Neuronal stem cell (in vitro differentiated cells): ENCODE results near the gene EHD2.

Source experiments
- DNase-seq: peaks from one replicate; pipeline ENCODE4 v3.0.0-alpha.2; 2013; ENCODE audit warnings: low spot score
- H2AFZ ChIP-seq: one replicate; pipeline ENCODE4 v1.6.1; 2013; ENCODE audit warnings: mild to moderate bottlenecking, low read length, inconsistent platforms
- H2AK5ac ChIP-seq: 2 replicates; pipeline ENCODE4 v1.6.1; 2013; ENCODE audit warnings: low read depth, mild to moderate bottlenecking, inconsistent platforms, low read length, moderate library complexity, mixed read lengths
- H2BK120ac ChIP-seq: 2 replicates; pipeline ENCODE4 v1.6.1; 2013; ENCODE audit warnings: low read depth, mild to moderate bottlenecking, inconsistent platforms, low read length, moderate library complexity, mixed read lengths
- H2BK12ac ChIP-seq: one replicate; pipeline ENCODE4 v1.6.1; 2013; ENCODE audit warnings: low read length, inconsistent platforms
- H2BK15ac ChIP-seq: 2 replicates; pipeline ENCODE4 v1.6.1; 2013; ENCODE audit warnings: mild to moderate bottlenecking, low read length, inconsistent platforms, mixed read lengths
- H2BK5ac ChIP-seq: one replicate; pipeline ENCODE4 v1.6.1; 2013; ENCODE audit warnings: inconsistent platforms, mild to moderate bottlenecking, low read length, moderate library complexity
- H3K14ac ChIP-seq: one replicate; pipeline ENCODE4 v1.6.1; 2013; ENCODE audit warnings: low read length, inconsistent platforms
- H3K18ac ChIP-seq: 2 replicates; pipeline ENCODE4 v1.6.1; 2013; ENCODE audit warnings: low read length, inconsistent platforms
- H3K23ac ChIP-seq: 2 replicates; pipeline ENCODE4 v1.6.1; 2013; ENCODE audit warnings: low read depth, mild to moderate bottlenecking, mixed read lengths, low read length, inconsistent platforms; ENCODE audit not compliant: poor library complexity
- H3K27ac ChIP-seq: replicated peaks from 3 replicates; pipeline ENCODE4 v1.5.1; 2013; ENCODE audit warnings: low read length, inconsistent platforms
- H3K27me3 ChIP-seq, 3 experiments: 2 replicates each; pipeline ENCODE4 v1.6.1; 2013; ENCODE audit warnings: low read length in 3 of 3, mild to moderate bottlenecking in 2 of 3, inconsistent platforms in 1 of 3, low read depth in 1 of 3, mixed read lengths in 1 of 3, moderate library complexity in 1 of 3; ENCODE audit not compliant: control insufficient read depth in 3 of 3, insufficient read depth in 3 of 3
- H3K36me3 ChIP-seq, 2 donors: replicated peaks in 1 of 2; 2 replicates each; pipeline ENCODE4 v1.6.1; 2013; ENCODE audit warnings: low read length in 2 of 2; ENCODE audit not compliant: control insufficient read depth in 2 of 2, insufficient read depth in 2 of 2
- H3K4ac ChIP-seq: 2 replicates; pipeline ENCODE4 v1.6.1; 2013; ENCODE audit warnings: inconsistent platforms, mild to moderate bottlenecking, low read length, moderate library complexity
- H3K4me1 ChIP-seq, 2 donors: 1 replicate in 1 of 2; 2 replicates in 1 of 2; pipeline ENCODE4 v1.6.1; 2013; ENCODE audit warnings: low read length in 2 of 2, low read depth in 1 of 2; ENCODE audit not compliant: control insufficient read depth in 2 of 2, insufficient read depth in 1 of 2
- H3K4me2 ChIP-seq: one replicate; pipeline ENCODE4 v1.6.1; 2013; ENCODE audit warnings: mild to moderate bottlenecking, low read length, inconsistent platforms; ENCODE audit not compliant: insufficient read depth, poor library complexity, severe bottlenecking
- H3K4me3 ChIP-seq, 2 donors: 2 replicates each; pipeline ENCODE4 v1.5.1; 2013; ENCODE audit warnings: low read length in 2 of 2, mild to moderate bottlenecking in 2 of 2, inconsistent platforms in 1 of 2, moderate library complexity in 1 of 2
- H3K79me1 ChIP-seq: one replicate; pipeline ENCODE4 v1.6.1; 2013; ENCODE audit warnings: low read depth, mild to moderate bottlenecking, inconsistent platforms, low read length, moderate library complexity
- H3K9ac ChIP-seq: one replicate; pipeline ENCODE4 v1.6.1; 2013; ENCODE audit warnings: mild to moderate bottlenecking, low read depth, low read length, inconsistent platforms; ENCODE audit not compliant: poor library complexity
- H3K9me3 ChIP-seq, 2 donors: replicated peaks in 1 of 2; 2 replicates each; pipeline versions ENCODE3 to v1.6.1; 2013; ENCODE audit warnings: low read length in 2 of 2, mild to moderate bottlenecking in 2 of 2, inconsistent platforms in 1 of 2, low read depth in 1 of 2, mixed read lengths in 1 of 2, moderate library complexity in 1 of 2; ENCODE audit not compliant: control insufficient read depth in 2 of 2, insufficient read depth in 1 of 2
- H4K8ac ChIP-seq: one replicate; pipeline ENCODE4 v1.6.1; 2013; ENCODE audit warnings: low read depth, mild to moderate bottlenecking, inconsistent platforms, low read length, moderate library complexity
- H4K91ac ChIP-seq: one replicate; pipeline ENCODE4 v1.6.1; 2013; ENCODE audit warnings: low read length, low read depth, mild to moderate bottlenecking, inconsistent platforms; ENCODE audit not compliant: poor library complexity
- WGBS, 2 donors: extraction: QIAGEN DNeasy Blood & Tissue Kit; methylation state at CpG; one replicate each; pipeline ENCODE4 v1.1.7; 2013; ENCODE audit warnings: missing lambda C conversion rate in 2 of 2, mixed read lengths in 1 of 2; ENCODE audit not compliant: insufficient read length in 2 of 2, insufficient replicate concordance in 1 of 2; ENCODE audit errors: extremely low coverage in 2 of 2; 5-methylcytosine and 5-hydroxymethylcytosine counted together

Gene EHD2

GRCh38 chr19:47679251-47679900 lies 33.8 kb upstream of the EHD2 start:
- H3K27ac ChIP-seq, result no peak overlapping the region
- H3K36me3 ChIP-seq, result peaks cover 36 to 62% of the 10 kb centered on the region in 2 donors
- H2BK15ac ChIP-seq, result no peak overlapping the region
- WGBS, 2 donors, result no CpG with 5 or more reads among the region's 30 CpGs
- H3K27me3 ChIP-seq, result no peaks in the 10 kb centered on the region
- no peak overlapping the region for H2BK5ac ChIP-seq
- no peak overlapping the region for H3K18ac ChIP-seq
- H3K14ac ChIP-seq, result no peak overlapping the region
- H2AFZ ChIP-seq, result no peak overlapping the region
- no peak overlapping the region for H4K91ac ChIP-seq
- no peak overlapping the region for H4K8ac ChIP-seq
- no peak overlapping the region for H3K4me2 ChIP-seq
- no peaks in the 10 kb centered on the region for H3K4me1 ChIP-seq
- peaks cover 8% of the 10 kb centered on the region for H3K79me1 ChIP-seq
- no peak overlapping the region for H3K9ac ChIP-seq
- H3K4ac ChIP-seq, result no peak overlapping the region
- H3K4me3 ChIP-seq, result no peak overlapping the region
- no peak overlapping the region for H2AK5ac ChIP-seq
- no peak overlapping the region for H2BK12ac ChIP-seq
- no peak for DNase-seq
- H2BK120ac ChIP-seq, result no peak overlapping the region
- no peak overlapping the region for H3K23ac ChIP-seq
- H3K9me3 ChIP-seq, result no peaks in the 10 kb centered on the region

GRCh38 chr19:47679922-47680857 lies 33.0 kb upstream of the EHD2 start:
- H3K36me3 ChIP-seq, result peaks cover 32 to 60% of the 10 kb centered on the region in 2 donors

GRCh38 chr19:47680858-47681332 lies 32.3 kb upstream of the EHD2 start:
- H3K36me3 ChIP-seq, result peaks cover 31 to 59% of the 10 kb centered on the region in 2 donors
- no CpG with 5 or more reads among the region's 34 CpGs for WGBS, 2 donors
- no peak overlapping the region for H3K4me3 ChIP-seq
- no peak overlapping the region for H2AK5ac ChIP-seq
- H3K4me1 ChIP-seq, result no peaks in the 10 kb centered on the region
- H3K4ac ChIP-seq, result no peak overlapping the region
- H3K9me3 ChIP-seq, result no peaks in the 10 kb centered on the region
- no peak overlapping the region for H4K8ac ChIP-seq
- H3K27ac ChIP-seq, result no peak overlapping the region
- H2BK120ac ChIP-seq, result no peak overlapping the region
- peak overlapping the region; percentile 73 for H2BK12ac ChIP-seq
- no peak overlapping the region for H3K14ac ChIP-seq
- H3K79me1 ChIP-seq, result peaks cover 8% of the 10 kb centered on the region
- peak overlapping the region; percentile 65 for H3K23ac ChIP-seq
- no peak overlapping the region for H2BK5ac ChIP-seq
- H3K18ac ChIP-seq, result no peak overlapping the region
- H4K91ac ChIP-seq, result no peak overlapping the region
- no peak overlapping the region for H3K4me2 ChIP-seq
- H3K9ac ChIP-seq, result no peak overlapping the region
- DNase-seq, result no peak
- no peak overlapping the region for H2BK15ac ChIP-seq
- H2AFZ ChIP-seq, result no peak overlapping the region
- H3K27me3 ChIP-seq, result no peaks in the 10 kb centered on the region

More at GRCh38 chr19:47679922-47680857, 33.0 kb upstream of the EHD2 start:
- Histone ChIP-seq H3K4ac (no peak overlapping the region), H3K9me3 (no peaks in the 10 kb centered on the region), H3K4me1 (no peaks in the 10 kb centered on the region), H3K9ac (peak overlapping the region; percentile 21), H2BK5ac (no peak overlapping the region), H3K4me3 (no peak overlapping the region), H3K14ac (peak overlapping the region; percentile 38), H3K79me1 (peaks cover 8% of the 10 kb centered on the region), H2BK15ac (no peak overlapping the region), H3K27me3 (no peaks in the 10 kb centered on the region), H2AK5ac (no peak overlapping the region), H2BK120ac (no peak overlapping the region), H2BK12ac (no peak overlapping the region), H3K27ac (no peak overlapping the region), H4K8ac (no peak overlapping the region), H3K23ac (no peak overlapping the region), H4K91ac (no peak overlapping the region), H2AFZ (no peak overlapping the region), H3K18ac (no peak overlapping the region), H3K4me2 (no peak overlapping the region)
- whole genome bisulfite sequencing, 2 donors, result no CpG with 5 or more reads among the region's 90 CpGs
- DNase-seq, result no peak

GRCh38 chr19:47681388-47681787 lies 31.8 kb upstream of the EHD2 start:
- peak overlapping the region; percentile 65 for H3K23ac ChIP-seq
- H3K27me3 ChIP-seq, result no peaks in the 10 kb centered on the region
- H3K14ac ChIP-seq, result peak overlapping the region; percentile 56
- H3K4me3 ChIP-seq, result no peak overlapping the region
- H4K8ac ChIP-seq, result peak overlapping the region; percentile 43
- no peak overlapping the region for H3K9ac ChIP-seq
- no peaks in the 10 kb centered on the region for H3K4me1 ChIP-seq
- H2AFZ ChIP-seq, result no peak overlapping the region
- H3K18ac ChIP-seq, result peak overlapping the region; percentile 28
- no peak overlapping the region for H2BK5ac ChIP-seq
- H2BK12ac ChIP-seq, result peak overlapping the region; percentile 73
- peaks cover 8% of the 10 kb centered on the region for H3K79me1 ChIP-seq
- H3K4me2 ChIP-seq, result no peak overlapping the region
- H3K36me3 ChIP-seq, result peaks cover 29 to 59% of the 10 kb centered on the region in 2 donors
- no peak overlapping the region for H3K27ac ChIP-seq
- no peak overlapping the region for H3K4ac ChIP-seq
- H4K91ac ChIP-seq, result no peak overlapping the region
- DNase-seq, result no peak
- H2BK15ac ChIP-seq, result no peak overlapping the region
- H2BK120ac ChIP-seq, result no peak overlapping the region
- H2AK5ac ChIP-seq, result no peak overlapping the region
- WGBS, 2 donors, result no CpG with 5 or more reads among the region's 6 CpGs
- no peaks in the 10 kb centered on the region for H3K9me3 ChIP-seq
